Left forelimb (tissue), 1 donor: ENCODE results near the gene C19orf73.
A peak's percentile ranks its signal among the peaks of the same experiment; 100 is the strongest.
"Not testable (repeated sequence)": the region's sequence is repeated elsewhere in the genome, so short reads cannot be mapped to it uniquely, and the experiment has no call there.

ENCODE experiments used
- DNase-seq: peaks from one replicate; pipeline ENCODE4 v3.0.0-alpha.2; 2018; ENCODE audit warnings: low spot score

The C19orf73 gene

GRCh38 chr19:49101160-49101559 lies 17.8 kb downstream of the C19orf73 start:
- DNase-seq, result no peak

- no peak for DNase-seq
Observed at GRCh38 chr19:49098795-49099194, 20.1 kb downstream of the C19orf73 start.

- DNase-seq, result no peak
Observed at GRCh38 chr19:49097453-49098288, 21.3 kb downstream of the C19orf73 start.

GRCh38 chr19:49094505-49095482 lies 24.1 kb downstream of the C19orf73 start:
- no peak for DNase-seq

GRCh38 chr19:49092686-49093085 lies 26.3 kb downstream of the C19orf73 start:
- DNase-seq, result no peak

- no peak for DNase-seq
Observed at GRCh38 chr19:49091391-49092038, 27.4 kb downstream of the C19orf73 start.

- no peak for DNase-seq
Observed at GRCh38 chr19:49086296-49086695, 32.6 kb downstream of the C19orf73 start.

- DNase-seq, result no peak
Observed at GRCh38 chr19:49085868-49086232, 33.1 kb downstream of the C19orf73 start.

GRCh38 chr19:49085020-49085867 lies 33.7 kb downstream of the C19orf73 start, which contains the start of gene SNRNP70:
Gene SNRNP70, plus strand, starts transcription at chr19:49085451. Its CDS starts 964 bp downstream, at chr19:49086415.
- DNase-seq, result peak; percentile 100

GRCh38 chr19:49084206-49085019 lies 34.5 kb downstream of the C19orf73 start:
- DNase-seq, result no peak

GRCh38 chr19:49081273-49081672 lies 37.7 kb downstream of the C19orf73 start:
- no peak for DNase-seq

- no peak for DNase-seq
Observed at GRCh38 chr19:49080392-49080791, 38.6 kb downstream of the C19orf73 start.

GRCh38 chr19:49074869-49075268 lies 44.1 kb downstream of the C19orf73 start:
- DNase-seq, result not testable (repeated sequence)

- no peak for DNase-seq
Observed at GRCh38 chr19:49073514-49074378, 45.2 kb downstream of the C19orf73 start.

GRCh38 chr19:49071860-49072547 lies 46.9 kb downstream of the C19orf73 start:
- DNase-seq, result no peak

GRCh38 chr19:49070416-49070815 lies 48.5 kb downstream of the C19orf73 start:
- no peak for DNase-seq

GRCh38 chr19:49069026-49069425 lies 49.9 kb downstream of the C19orf73 start:
- DNase-seq, result no peak
